ENCODE data around the gene CDKN2B-AS1. TPM values are rescaled to one million over a fixed set of nuclear protein-coding genes. Genes with fewer than 3 reads are reported as not detected.

Gene CDKN2B-AS1
- total and polyA plus RNA-seq, 2 experiments from 2014 or later = 0.14 TPM; not detected in 1

GRCh38 chr9:21969951-21970799, 24.4 kb upstream of the CDKN2B-AS1 start:
- Histone ChIP-seq H3K27me3 (ENCODE audit: insufficient read depth) (peaks cover 100% of the 10 kb centered on the region), H3K36me3 (ENCODE audit: insufficient read depth) (no peaks in the 10 kb centered on the region; the same call in 1 of the 2 replicates), H4K20me1 (replicated peaks; ENCODE audit: insufficient read depth) (peaks cover 36% of the 10 kb centered on the region), H3K9me2 (ENCODE audit: insufficient read depth) (no peaks in the 10 kb centered on the region), H3K79me2 (replicated peaks; ENCODE audit: insufficient read depth) (no peaks in the 10 kb centered on the region), H3F3A (replicated peaks; ENCODE audit: low read depth) (peaks cover 59% of the 10 kb centered on the region), H3K4me2 (peak overlapping the region; percentile 69), H3K4me3 (peak overlapping the region; percentile 43; the same call in 1 of the 2 replicates), H2AFZ (no peak overlapping the region), H3K4me1 (ENCODE audit: insufficient read depth) (peaks cover 51% of the 10 kb centered on the region), H3K27ac (ENCODE audit: low read depth) (no peak overlapping the region)
- Mint-ChIP-seq H3K4me1 (peaks cover 52% of the 10 kb centered on the region), H3K36me3 (ENCODE audit: low read depth) (no peaks in the 10 kb centered on the region; the same call in 2 of the 3 replicates), H3K27ac (no peak overlapping the region), H3K27me3 (ENCODE audit: insufficient read depth, low read depth, poor library complexity) (peaks cover 98% of the 10 kb centered on the region), H3K9me3 (peaks cover 3% of the 10 kb centered on the region; the same call in 2 of the 3 replicates), H3K4me3 (peak overlapping the region; percentile 28)
- peak; percentile 4 for ATAC-seq
- TF ChIP-seq ZNF462 (CRISPR knock-in tag; IDR thresholded peaks at IDR 0.05) (no peak), NANOG (IDR thresholded peaks at IDR 0.05; ENCODE audit: borderline replicate concordance) (no peak), CTCF (conservative IDR thresholded peaks at IDR 0.05; ENCODE audit: low read depth in 2 of 2) (no peak), ZNF114 (CRISPR knock-in tag; IDR thresholded peaks at IDR 0.05) (no peak), EZH2 (IDR thresholded peaks at IDR 0.05; ENCODE audit: low read depth, unreplicated experiment) (peak; percentile 89), STAT1 (IDR thresholded peaks at IDR 0.05; ENCODE audit: unreplicated experiment) (no peak)
- peak; percentile 44 for DNase-seq (ENCODE audit: low spot score)

Measured in GM23338 (cell line).